Ureter (tissue), 1 donor: ENCODE measurements around the gene HERPUD2. TPM values are rescaled to one million over a fixed set of nuclear protein-coding genes. Genes with fewer than 3 reads are reported as not detected.
"Not testable (repeated sequence)": the region's sequence is repeated elsewhere in the genome, so short reads cannot be mapped to it uniquely, and the experiment has no call there.

Experiments used
- DNase-seq: peaks from one replicate; pipeline ENCODE4 v3.0.0-alpha.2; 2020; ENCODE audit warnings: low spot score
- total RNA-seq: library from RNA; stranded (reverse); gene quantifications from one replicate; pipeline ENCODE4 v1.2.4, GENCODE V29; 2023
- donor health status: DM: yes; HTN: yes; CAD: no.

The HERPUD2 gene
- total RNA-seq, 1 donor from 2014 or later: 36.8 TPM

- no peak for DNase-seq
Observed at GRCh38 chr7:35714862-35715261, 19.9 kb upstream of the HERPUD2 start.

- DNase-seq: no peak
Observed at GRCh38 chr7:35714407-35714806, 19.5 kb upstream of the HERPUD2 start.

GRCh38 chr7:35712563-35713226 lies 17.8 kb upstream of the HERPUD2 start:
- DNase-seq: no peak

- no peak for DNase-seq
Observed at GRCh38 chr7:35707422-35707821, 12.5 kb upstream of the HERPUD2 start.

GRCh38 chr7:35705932-35706461 lies 11.1 kb upstream of the HERPUD2 start:
- DNase-seq: no peak

- no peak for DNase-seq
Observed at GRCh38 chr7:35704261-35704660, 9.3 kb upstream of the HERPUD2 start.

GRCh38 chr7:35702541-35702940 lies 7.6 kb upstream of the HERPUD2 start:
- DNase-seq: no peak

- no peak for DNase-seq
Observed at GRCh38 chr7:35701287-35701900, 6.5 kb upstream of the HERPUD2 start.

- DNase-seq: no peak
Observed at GRCh38 chr7:35700865-35701264, 5.9 kb upstream of the HERPUD2 start.

- no peak for DNase-seq
Observed at GRCh38 chr7:35700333-35700732, 5.4 kb upstream of the HERPUD2 start.

GRCh38 chr7:35699796-35700305 lies 4.9 kb upstream of the HERPUD2 start:
- no peak for DNase-seq

- DNase-seq: not testable (repeated sequence)
Observed at GRCh38 chr7:35698382-35698781, 3.4 kb upstream of the HERPUD2 start.

- no peak for DNase-seq
Observed at GRCh38 chr7:35697414-35698175, 2.7 kb upstream of the HERPUD2 start.

GRCh38 chr7:35695987-35696386 lies 1.1 kb upstream of the HERPUD2 start:
- DNase-seq: no peak

GRCh38 chr7:35695473-35695850 lies 527 bp upstream of the HERPUD2 start:
- no peak for DNase-seq

- DNase-seq: no peak
Observed at GRCh38 chr7:35694161-35694783, 663 bp downstream of the HERPUD2 start.

- DNase-seq: no peak
Observed at GRCh38 chr7:35691827-35692307, 3.1 kb downstream of the HERPUD2 start.

- no peak for DNase-seq
Observed at GRCh38 chr7:35691366-35691765, 3.6 kb downstream of the HERPUD2 start.

- not testable (repeated sequence) for DNase-seq
Observed at GRCh38 chr7:35690614-35691013, 4.3 kb downstream of the HERPUD2 start.

GRCh38 chr7:35685781-35686180 lies 9.2 kb downstream of the HERPUD2 start:
- no peak for DNase-seq

- DNase-seq: no peak
Observed at GRCh38 chr7:35681231-35682029, 13.5 kb downstream of the HERPUD2 start.
